ENCODE data around the gene MEIOB. TPM values are rescaled to one million over a fixed set of nuclear protein-coding genes. Genes with fewer than 3 reads are reported as not detected.

The MEIOB gene
- total RNA-seq, 1 donor from 2014 or later: 0.26 TPM

- no peak overlapping the region for H3K4me3 ChIP-seq (ENCODE audit: low read depth, low read length)
- peaks cover 9% of the 10 kb centered on the region for H3K36me3 ChIP-seq (ENCODE audit: control insufficient read depth, insufficient read depth, low read length)
- no peak for DNase-seq (ENCODE audit: low read depth)
- H3K27me3 ChIP-seq (ENCODE audit: control insufficient read depth, insufficient read depth, low read length): no peaks in the 10 kb centered on the region
- peak; percentile 80 for FAIRE-seq
- no peak for TF ChIP-seq CTCF (IDR thresholded peaks at IDR 0.05; ENCODE audit: insufficient read depth, low read length, severe bottlenecking)
Observed at GRCh38 chr16:1822801-1823200, 49.2 kb downstream of the MEIOB start.

- FAIRE-seq (no peak), DNase-seq (ENCODE audit: low read depth) (peak; percentile 48)
- no peak overlapping the region for H3K4me3 ChIP-seq (ENCODE audit: low read depth, low read length)
- no peaks in the 10 kb centered on the region for H3K27me3 ChIP-seq (ENCODE audit: control insufficient read depth, insufficient read depth, low read length)
- H3K36me3 ChIP-seq (ENCODE audit: control insufficient read depth, insufficient read depth, low read length): peaks cover 11% of the 10 kb centered on the region
- TF ChIP-seq CTCF (IDR thresholded peaks at IDR 0.05; ENCODE audit: insufficient read depth, low read length, severe bottlenecking): no peak
Observed at GRCh38 chr16:1821861-1822611, 49.9 kb downstream of the MEIOB start.

GRCh38 chr16:1820946-1821290 is 51.0 kb downstream of the MEIOB start:
- no peak for FAIRE-seq

GRCh38 chr16:1820096-1820945 is 51.6 kb downstream of the MEIOB start:
- DNase-seq (ENCODE audit: low read depth) (no peak), FAIRE-seq (no peak)
- H3K4me3 ChIP-seq (ENCODE audit: low read depth, low read length): no peak overlapping the region
- no peaks in the 10 kb centered on the region for H3K27me3 ChIP-seq (ENCODE audit: control insufficient read depth, insufficient read depth, low read length)
- H3K36me3 ChIP-seq (ENCODE audit: control insufficient read depth, insufficient read depth, low read length): peaks cover 17% of the 10 kb centered on the region
- no peak for TF ChIP-seq CTCF (IDR thresholded peaks at IDR 0.05; ENCODE audit: insufficient read depth, low read length, severe bottlenecking)

More at GRCh38 chr16:1820946-1821290, 51.0 kb downstream of the MEIOB start:
- no peak for DNase-seq (ENCODE audit: low read depth)
- Histone ChIP-seq H3K4me3 (ENCODE audit: low read depth, low read length) (no peak overlapping the region), H3K27me3 (ENCODE audit: control insufficient read depth, insufficient read depth, low read length) (no peaks in the 10 kb centered on the region), H3K36me3 (ENCODE audit: control insufficient read depth, insufficient read depth, low read length) (peaks cover 17% of the 10 kb centered on the region)
- no peak for TF ChIP-seq CTCF (IDR thresholded peaks at IDR 0.05; ENCODE audit: insufficient read depth, low read length, severe bottlenecking)

GRCh38 chr16:1819611-1820010 is 52.4 kb downstream of the MEIOB start:
- H3K4me3 ChIP-seq (ENCODE audit: low read depth, low read length): no peak overlapping the region
- no peak for TF ChIP-seq CTCF (IDR thresholded peaks at IDR 0.05; ENCODE audit: insufficient read depth, low read length, severe bottlenecking)
- peaks cover 17% of the 10 kb centered on the region for H3K36me3 ChIP-seq (ENCODE audit: control insufficient read depth, insufficient read depth, low read length)
- DNase-seq (ENCODE audit: low read depth): no peak
- no peak for FAIRE-seq
- no peaks in the 10 kb centered on the region for H3K27me3 ChIP-seq (ENCODE audit: control insufficient read depth, insufficient read depth, low read length)
